ENCODE data around the gene WIPI1.
"Not testable (repeated sequence)": the region's sequence is repeated elsewhere in the genome, so short reads cannot be mapped to it uniquely, and the experiment has no call there.

The WIPI1 gene

GRCh38 chr17:68424203-68424602, 33.1 kb downstream of the WIPI1 start:
- peaks cover 45% of the 10 kb centered on the region for H3K36me3 ChIP-seq (ENCODE audit: insufficient read depth, low read length)
- H3K27me3 ChIP-seq (ENCODE audit: control insufficient read depth, insufficient read depth, low read length), result no peaks in the 10 kb centered on the region
- no peak overlapping the region for H3K9ac ChIP-seq (ENCODE audit: low read depth, low read length)
- no peaks in the 10 kb centered on the region for H3K4me1 ChIP-seq (ENCODE audit: control insufficient read depth, insufficient read depth, low read length)
- no peak overlapping the region for H3K4me3 ChIP-seq (ENCODE audit: low read length)
- no peaks in the 10 kb centered on the region for H3K9me3 ChIP-seq (replicated peaks; ENCODE audit: low read length)
- no peak overlapping the region for H3K4me2 ChIP-seq (ENCODE audit: low read length)

DNA sequence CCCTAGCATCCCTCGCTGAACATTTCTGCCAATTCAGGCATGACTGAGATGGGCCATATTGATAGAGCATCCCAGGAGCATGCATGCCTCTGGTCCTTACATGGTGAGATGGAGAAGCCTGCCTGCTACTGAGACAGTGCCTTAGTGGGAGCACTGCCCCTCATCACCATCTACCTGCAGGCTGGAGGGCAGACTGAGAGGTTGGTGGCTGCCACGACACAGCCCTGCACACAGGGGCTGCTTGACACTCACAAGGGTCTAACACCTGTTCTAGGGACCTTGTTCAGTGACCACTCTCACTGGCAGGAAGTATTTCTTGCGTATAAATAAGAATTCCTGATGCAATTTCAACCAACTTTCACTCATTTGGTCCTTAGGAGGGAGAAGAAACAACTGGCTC, 34.0 kb downstream of the WIPI1 start:
- Histone ChIP-seq H3K27me3 (ENCODE audit: control insufficient read depth, insufficient read depth, low read length) (no peaks in the 10 kb centered on the region), H3K9ac (ENCODE audit: low read depth, low read length) (no peak overlapping the region), H3K4me3 (ENCODE audit: low read length) (no peak overlapping the region), H3K4me1 (ENCODE audit: control insufficient read depth, insufficient read depth, low read length) (no peaks in the 10 kb centered on the region), H3K9me3 (replicated peaks; ENCODE audit: low read length) (no peaks in the 10 kb centered on the region), H3K4me2 (ENCODE audit: low read length) (no peak overlapping the region), H3K36me3 (ENCODE audit: insufficient read depth, low read length) (peaks cover 35% of the 10 kb centered on the region)

DNA sequence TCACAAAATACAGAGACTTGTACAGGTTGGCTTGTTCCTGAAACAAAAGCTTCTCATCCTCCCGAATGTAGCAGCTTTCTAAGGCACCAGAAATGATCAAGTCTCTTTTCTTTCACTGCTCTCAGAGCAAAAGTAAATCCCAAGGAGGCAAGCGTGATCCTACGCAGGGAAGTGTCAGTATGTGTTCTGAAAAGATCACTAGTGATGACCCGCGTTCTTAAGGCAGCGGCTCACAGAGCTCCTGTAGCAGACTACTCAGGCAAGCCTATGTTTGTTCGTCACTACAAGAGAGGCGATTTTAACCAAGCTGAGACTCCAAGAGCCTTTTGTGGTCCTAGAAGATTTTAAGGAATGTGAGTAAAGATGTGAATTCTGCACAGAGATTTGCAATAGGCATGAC, 34.5 kb downstream of the WIPI1 start:
- no peaks in the 10 kb centered on the region for H3K9me3 ChIP-seq (replicated peaks; ENCODE audit: low read length)
- no peak overlapping the region for H3K4me2 ChIP-seq (ENCODE audit: low read length)
- H3K4me3 ChIP-seq (ENCODE audit: low read length), result no peak overlapping the region
- peaks cover 34% of the 10 kb centered on the region for H3K36me3 ChIP-seq (ENCODE audit: insufficient read depth, low read length)
- H3K27me3 ChIP-seq (ENCODE audit: control insufficient read depth, insufficient read depth, low read length), result no peaks in the 10 kb centered on the region
- H3K9ac ChIP-seq (ENCODE audit: low read depth, low read length), result no peak overlapping the region
- no peaks in the 10 kb centered on the region for H3K4me1 ChIP-seq (ENCODE audit: control insufficient read depth, insufficient read depth, low read length)

GRCh38 chr17:68421486-68421885, 35.8 kb downstream of the WIPI1 start:
- Histone ChIP-seq H3K27me3 (ENCODE audit: control insufficient read depth, insufficient read depth, low read length) (no peaks in the 10 kb centered on the region), H3K4me3 (ENCODE audit: low read length) (no peak overlapping the region), H3K4me2 (ENCODE audit: low read length) (no peak overlapping the region), H3K4me1 (ENCODE audit: control insufficient read depth, insufficient read depth, low read length) (no peaks in the 10 kb centered on the region), H3K9me3 (replicated peaks; ENCODE audit: low read length) (no peaks in the 10 kb centered on the region), H3K36me3 (ENCODE audit: insufficient read depth, low read length) (peaks cover 28% of the 10 kb centered on the region), H3K9ac (ENCODE audit: low read depth, low read length) (no peak overlapping the region)

DNA sequence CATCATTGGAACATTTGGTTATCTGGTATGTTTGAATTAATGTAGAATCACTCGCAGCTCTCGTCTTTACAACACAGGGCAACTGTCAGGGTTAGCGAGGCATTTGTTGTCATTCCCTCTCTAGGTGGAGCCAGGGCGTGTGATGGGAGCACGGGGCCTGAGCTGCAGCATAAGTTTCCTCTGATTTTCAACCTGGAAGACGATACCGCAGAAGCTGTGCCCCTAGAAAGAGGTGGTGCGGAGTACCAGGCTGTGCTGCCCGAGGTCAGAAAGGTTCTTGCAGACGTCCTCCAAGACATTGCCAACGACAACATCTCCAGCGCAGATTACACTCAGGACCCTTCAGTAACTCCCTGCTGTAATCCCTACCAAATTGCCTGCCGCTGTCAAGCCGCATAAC, 37.2 kb downstream of the WIPI1 start:
- peaks cover 24% of the 10 kb centered on the region for H3K36me3 ChIP-seq (ENCODE audit: insufficient read depth, low read length)
- H3K9me3 ChIP-seq (replicated peaks; ENCODE audit: low read length), result no peaks in the 10 kb centered on the region
- no peak overlapping the region for H3K9ac ChIP-seq (ENCODE audit: low read depth, low read length)
- H3K4me2 ChIP-seq (ENCODE audit: low read length), result no peak overlapping the region
- no peaks in the 10 kb centered on the region for H3K4me1 ChIP-seq (ENCODE audit: control insufficient read depth, insufficient read depth, low read length)
- H3K27me3 ChIP-seq (ENCODE audit: control insufficient read depth, insufficient read depth, low read length), result no peaks in the 10 kb centered on the region
- H3K4me3 ChIP-seq (ENCODE audit: low read length), result no peak overlapping the region

DNA sequence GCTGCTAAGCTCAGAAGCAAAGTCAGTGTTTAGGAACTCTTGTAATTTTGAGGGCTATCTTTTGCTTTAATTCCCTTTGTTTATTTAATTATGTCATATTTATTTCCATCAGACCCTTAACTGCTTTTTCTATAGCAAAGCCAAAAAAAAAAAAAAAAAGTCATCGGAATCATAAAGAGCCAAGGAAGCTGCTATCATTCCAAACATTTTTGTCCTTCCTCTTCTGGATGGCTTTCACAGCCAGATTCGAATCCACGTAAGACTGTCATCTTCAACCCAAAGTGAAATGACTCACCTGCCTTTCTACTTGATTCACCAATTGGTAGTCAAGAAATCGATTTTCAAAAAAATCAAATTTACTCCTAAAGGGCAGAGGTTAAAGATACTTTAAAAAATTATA, 38.4 kb downstream of the WIPI1 start:
- H3K9ac ChIP-seq (ENCODE audit: low read depth, low read length), result no peak overlapping the region
- H3K4me1 ChIP-seq (ENCODE audit: control insufficient read depth, insufficient read depth, low read length), result no peaks in the 10 kb centered on the region
- H3K4me2 ChIP-seq (ENCODE audit: low read length), result no peak overlapping the region

GRCh38 chr17:68417317-68417716, 40.0 kb downstream of the WIPI1 start:
- Histone ChIP-seq H3K4me3 (ENCODE audit: low read length) (no peak overlapping the region), H3K9ac (ENCODE audit: low read depth, low read length) (no peak overlapping the region), H3K9me3 (replicated peaks; ENCODE audit: low read length) (no peaks in the 10 kb centered on the region), H3K36me3 (ENCODE audit: insufficient read depth, low read length) (peaks cover 16% of the 10 kb centered on the region), H3K4me2 (ENCODE audit: low read length) (no peak overlapping the region), H3K27me3 (ENCODE audit: control insufficient read depth, insufficient read depth, low read length) (no peaks in the 10 kb centered on the region), H3K4me1 (ENCODE audit: control insufficient read depth, insufficient read depth, low read length) (no peaks in the 10 kb centered on the region)

More for the DNA sequence above, 38.4 kb downstream of the WIPI1 start:
- H3K27me3 ChIP-seq (ENCODE audit: control insufficient read depth, insufficient read depth, low read length), result no peaks in the 10 kb centered on the region
- no peak overlapping the region for H3K4me3 ChIP-seq (ENCODE audit: low read length)
- peaks cover 24% of the 10 kb centered on the region for H3K36me3 ChIP-seq (ENCODE audit: insufficient read depth, low read length)
- no peaks in the 10 kb centered on the region for H3K9me3 ChIP-seq (replicated peaks; ENCODE audit: low read length)

GRCh38 chr17:68414901-68415300, 42.4 kb downstream of the WIPI1 start:
- H3K9ac ChIP-seq (ENCODE audit: low read depth, low read length); H3K4me2 ChIP-seq (ENCODE audit: low read length); H3K36me3 ChIP-seq (ENCODE audit: insufficient read depth, low read length); H3K4me1 ChIP-seq (ENCODE audit: control insufficient read depth, insufficient read depth, low read length); H3K4me3 ChIP-seq (ENCODE audit: low read length); H3K27me3 ChIP-seq (ENCODE audit: control insufficient read depth, insufficient read depth, low read length); H3K9me3 ChIP-seq (replicated peaks; ENCODE audit: low read length): not testable (repeated sequence)

DNA sequence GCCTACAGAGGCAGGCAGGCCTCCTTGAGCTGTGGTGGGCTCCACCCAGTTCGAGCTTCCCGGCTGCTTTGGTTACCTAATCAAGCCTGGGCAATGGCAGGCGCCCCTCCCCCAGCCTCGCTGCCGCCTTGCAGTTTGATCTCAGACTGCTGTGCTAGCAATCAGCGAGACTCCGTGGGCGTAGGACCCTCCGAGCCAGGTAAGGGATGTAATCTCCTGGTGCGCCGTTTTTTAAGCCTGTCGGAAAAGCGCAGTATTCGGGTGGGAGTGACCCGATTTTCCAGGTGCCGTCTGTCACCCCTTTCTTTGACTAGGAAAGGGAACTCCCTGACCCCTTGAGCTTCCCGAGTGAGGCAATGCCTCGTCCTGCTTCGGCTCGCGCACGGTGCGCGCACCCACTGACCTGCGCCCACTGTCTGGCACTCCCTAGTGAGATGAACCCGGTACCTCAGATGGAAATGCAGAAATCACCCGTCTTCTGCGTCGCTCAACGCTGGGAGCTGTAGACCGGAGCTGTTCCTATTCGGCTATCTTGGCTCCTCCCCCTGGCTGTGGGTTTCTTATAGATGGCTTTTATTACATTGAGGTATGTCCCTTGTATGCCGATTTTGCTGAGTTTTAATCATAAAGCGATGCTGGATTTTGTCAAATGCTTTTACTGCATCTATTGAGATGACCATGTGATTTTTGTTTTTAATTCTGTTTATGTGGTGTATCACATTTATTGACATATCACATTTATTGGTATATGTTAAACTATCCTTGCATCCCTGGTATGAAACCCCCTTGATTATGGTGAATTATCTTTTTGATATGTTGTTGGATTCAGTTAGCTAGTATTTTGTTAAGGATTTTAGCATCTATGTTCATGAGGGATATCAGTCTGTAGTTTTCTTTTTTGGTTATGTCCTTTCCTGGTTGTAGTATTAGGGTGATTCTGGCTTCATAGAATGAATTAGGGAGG, 43.4 kb downstream of the WIPI1 start:
- Histone ChIP-seq H3K4me3 (ENCODE audit: low read length) (peak overlapping the region; percentile 54), H3K4me2 (ENCODE audit: low read length) (peak overlapping the region; percentile 76)
- H3K9ac ChIP-seq (ENCODE audit: low read depth, low read length); H3K36me3 ChIP-seq (ENCODE audit: insufficient read depth, low read length); H3K9me3 ChIP-seq (replicated peaks; ENCODE audit: low read length); H3K4me1 ChIP-seq (ENCODE audit: control insufficient read depth, insufficient read depth, low read length); H3K27me3 ChIP-seq (ENCODE audit: control insufficient read depth, insufficient read depth, low read length): not testable (repeated sequence)

DNA sequence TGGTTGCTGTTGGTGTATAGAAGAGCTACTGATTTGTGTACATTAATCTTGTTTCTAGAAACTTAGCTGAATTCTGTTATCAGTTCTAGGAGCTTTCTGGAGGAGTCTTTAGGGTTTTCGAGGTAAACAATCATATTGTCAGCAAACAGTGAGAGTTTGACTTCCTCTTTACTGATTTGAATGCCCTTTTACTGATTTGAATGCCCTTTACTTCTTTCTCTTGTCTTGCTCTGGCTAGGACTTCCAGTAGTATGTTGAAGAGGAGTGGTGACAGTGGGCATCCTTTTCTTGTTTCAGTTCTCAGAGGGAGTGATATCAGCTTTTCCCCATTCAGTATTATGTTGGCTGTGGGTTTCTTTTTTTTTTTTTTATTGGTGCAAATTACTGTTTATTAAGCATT, 49.6 kb downstream of the WIPI1 start:
- not testable (repeated sequence) for H3K27me3 ChIP-seq (ENCODE audit: control insufficient read depth, insufficient read depth, low read length); H3K4me3 ChIP-seq (ENCODE audit: low read length); H3K4me2 ChIP-seq (ENCODE audit: low read length); H3K4me1 ChIP-seq (ENCODE audit: control insufficient read depth, insufficient read depth, low read length); H3K9ac ChIP-seq (ENCODE audit: low read depth, low read length); H3K36me3 ChIP-seq (ENCODE audit: insufficient read depth, low read length); H3K9me3 ChIP-seq (replicated peaks; ENCODE audit: low read length)

DNA sequence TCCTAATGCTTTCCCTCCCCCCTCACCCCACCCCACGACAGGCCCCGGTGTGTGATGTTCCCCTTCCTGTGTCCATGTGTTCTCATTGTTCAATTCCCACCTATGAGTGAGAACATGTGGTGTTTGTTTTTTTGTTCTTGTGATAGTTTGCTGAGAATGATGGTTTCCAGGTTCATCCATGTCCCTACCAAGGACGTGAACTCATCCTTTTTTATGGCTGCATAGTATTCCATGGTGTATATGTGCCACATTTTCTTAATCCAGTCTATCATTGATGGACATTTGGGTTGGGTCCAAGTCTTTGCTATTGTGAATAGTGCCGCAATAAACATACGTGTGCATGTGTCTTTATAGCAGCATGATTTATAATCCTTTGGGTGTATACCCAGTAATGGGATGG, 53.5 kb downstream of the WIPI1 start:
- peaks cover 16% of the 10 kb centered on the region for H3K4me1 ChIP-seq (ENCODE audit: control insufficient read depth, insufficient read depth, low read length)
- H3K4me2 ChIP-seq (ENCODE audit: low read length); H3K36me3 ChIP-seq (ENCODE audit: insufficient read depth, low read length); H3K9me3 ChIP-seq (replicated peaks; ENCODE audit: low read length); H3K9ac ChIP-seq (ENCODE audit: low read depth, low read length); H3K27me3 ChIP-seq (ENCODE audit: control insufficient read depth, insufficient read depth, low read length); H3K4me3 ChIP-seq (ENCODE audit: low read length): not testable (repeated sequence)

DNA sequence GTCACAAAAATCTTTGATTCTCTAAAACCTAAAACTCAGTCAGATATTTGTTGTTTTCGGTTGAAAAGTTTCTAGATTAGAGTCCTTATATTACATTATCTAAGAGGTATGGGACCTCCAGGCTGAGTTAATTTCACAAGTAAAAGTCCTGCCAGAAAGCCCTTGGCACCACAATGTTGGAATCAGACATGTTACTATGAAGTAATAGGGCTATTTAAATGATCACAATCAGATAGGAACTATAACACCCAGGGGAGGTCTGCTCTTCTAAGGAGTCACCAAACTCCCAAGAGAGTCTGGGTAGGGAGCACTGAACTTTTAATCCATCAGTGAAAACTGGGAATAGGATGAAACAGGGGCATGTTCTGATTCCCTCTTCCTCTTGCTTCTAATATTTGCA, 54.2 kb downstream of the WIPI1 start:
- no peak overlapping the region for H3K4me3 ChIP-seq (ENCODE audit: low read length)
- no peaks in the 10 kb centered on the region for H3K36me3 ChIP-seq (ENCODE audit: insufficient read depth, low read length)
- peaks cover 19% of the 10 kb centered on the region for H3K4me1 ChIP-seq (ENCODE audit: control insufficient read depth, insufficient read depth, low read length)
- H3K9ac ChIP-seq (ENCODE audit: low read depth, low read length), result no peak overlapping the region
- H3K9me3 ChIP-seq (replicated peaks; ENCODE audit: low read length), result no peaks in the 10 kb centered on the region
- H3K27me3 ChIP-seq (ENCODE audit: control insufficient read depth, insufficient read depth, low read length), result no peaks in the 10 kb centered on the region
- no peak overlapping the region for H3K4me2 ChIP-seq (ENCODE audit: low read length)
